ENCODE results near the gene CALU.

CALU gene

DNA sequence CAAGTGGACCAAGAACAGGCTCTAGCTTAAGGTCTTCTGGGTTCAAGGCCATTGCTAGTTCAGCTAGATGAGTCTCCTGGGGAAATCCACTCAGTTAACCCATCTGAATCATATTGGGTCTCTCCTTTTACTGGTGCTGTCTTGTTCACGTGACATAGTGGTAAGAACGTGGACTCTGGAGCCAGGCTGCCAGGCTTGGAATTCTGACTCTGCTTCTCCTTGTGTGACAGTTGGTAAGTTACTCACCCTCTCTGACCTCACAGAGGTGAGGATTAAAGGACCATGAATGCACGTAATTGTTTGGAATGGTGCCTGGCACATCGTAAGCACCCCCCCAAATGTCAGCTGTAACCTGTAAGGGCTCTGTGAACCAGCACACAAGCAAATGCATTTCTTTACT lies 9.7 kb upstream of the CALU start:
- ChIA-PET CTCF (no interaction called here), POLR2A (no interaction called here)
- H3K4me1 ChIP-seq (ENCODE audit: control insufficient read depth, insufficient read depth, low read length): no peaks in the 10 kb centered on the region
- H3K36me3 ChIP-seq (ENCODE audit: control insufficient read depth in 2 of 2, insufficient read depth in 1 of 2, low read length in 2 of 2): no peaks in the 10 kb centered on the region
- no peaks in the 10 kb centered on the region for H3K9me3 ChIP-seq (ENCODE audit: control insufficient read depth, insufficient read depth, low read depth, low read length)
- TF ChIP-seq HOXA7 (CRISPR knock-in tag; IDR thresholded peaks at IDR 0.05; ENCODE audit: borderline replicate concordance) (no peak), ZEB2 (tag by site-specific recombination; IDR thresholded peaks at IDR 0.05) (no peak), ZNF658 (tag by site-specific recombination; IDR thresholded peaks at IDR 0.05) (no peak), ZNF561 (tag by site-specific recombination; IDR thresholded peaks at IDR 0.05; ENCODE audit: borderline replicate concordance) (no peak), ZNF513 (tag by site-specific recombination; IDR thresholded peaks at IDR 0.05) (no peak)
- TF ChIP-seq, protein P1, sequence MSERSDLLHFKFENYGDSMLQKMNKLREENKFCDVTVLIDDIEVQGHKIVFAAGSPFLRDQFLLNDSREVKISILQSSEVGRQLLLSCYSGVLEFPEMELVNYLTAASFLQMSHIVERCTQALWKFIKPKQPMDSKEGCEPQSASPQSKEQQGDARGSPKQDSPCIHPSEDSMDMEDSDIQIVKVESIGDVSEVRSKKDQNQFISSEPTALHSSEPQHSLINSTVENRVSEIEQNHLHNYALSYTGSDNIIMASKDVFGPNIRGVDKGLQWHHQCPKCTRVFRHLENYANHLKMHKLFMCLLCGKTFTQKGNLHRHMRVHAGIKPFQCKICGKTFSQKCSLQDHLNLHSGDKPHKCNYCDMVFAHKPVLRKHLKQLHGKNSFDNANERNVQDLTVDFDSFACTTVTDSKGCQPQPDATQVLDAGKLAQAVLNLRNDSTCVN (tag by site-specific recombination; optimal IDR thresholded peaks at IDR 0.05): no peak
- H3K27ac ChIP-seq (ENCODE audit: extremely low read depth, low read depth, low read length): no peak overlapping the region
- H3K4me3 ChIP-seq (ENCODE audit: low read depth, low read length): no peak overlapping the region

- TF ChIP-seq KLF8 (tag by site-specific recombination; IDR thresholded peaks at IDR 0.05): no peak
- peak; percentile 90 for TF ChIP-seq PRDM1 (tag by site-specific recombination; IDR thresholded peaks at IDR 0.05)
- H3K36me3 ChIP-seq (ENCODE audit: control insufficient read depth in 2 of 2, insufficient read depth in 1 of 2, low read length in 2 of 2): no peaks in the 10 kb centered on the region
- no peaks in the 10 kb centered on the region for H3K9me3 ChIP-seq (ENCODE audit: control insufficient read depth, insufficient read depth, low read depth, low read length)
- H3K4me3 ChIP-seq (ENCODE audit: low read depth, low read length): no peak overlapping the region
- POLR2A ChIA-PET: no interaction called here
- H3K4me1 ChIP-seq (ENCODE audit: control insufficient read depth, insufficient read depth, low read length): no peaks in the 10 kb centered on the region
- CTCF ChIA-PET: interaction anchor here (0.6 to 1.0 kb wide), 2 partner anchors 9 to 152 kb away, joined by 3 to 4 read pairs; no protein-coding TSS in a partner anchor
- no peak overlapping the region for H3K27ac ChIP-seq (ENCODE audit: extremely low read depth, low read depth, low read length)
Observed at GRCh38 chr7:128731184-128731583, 8.0 kb upstream of the CALU start.

DNA sequence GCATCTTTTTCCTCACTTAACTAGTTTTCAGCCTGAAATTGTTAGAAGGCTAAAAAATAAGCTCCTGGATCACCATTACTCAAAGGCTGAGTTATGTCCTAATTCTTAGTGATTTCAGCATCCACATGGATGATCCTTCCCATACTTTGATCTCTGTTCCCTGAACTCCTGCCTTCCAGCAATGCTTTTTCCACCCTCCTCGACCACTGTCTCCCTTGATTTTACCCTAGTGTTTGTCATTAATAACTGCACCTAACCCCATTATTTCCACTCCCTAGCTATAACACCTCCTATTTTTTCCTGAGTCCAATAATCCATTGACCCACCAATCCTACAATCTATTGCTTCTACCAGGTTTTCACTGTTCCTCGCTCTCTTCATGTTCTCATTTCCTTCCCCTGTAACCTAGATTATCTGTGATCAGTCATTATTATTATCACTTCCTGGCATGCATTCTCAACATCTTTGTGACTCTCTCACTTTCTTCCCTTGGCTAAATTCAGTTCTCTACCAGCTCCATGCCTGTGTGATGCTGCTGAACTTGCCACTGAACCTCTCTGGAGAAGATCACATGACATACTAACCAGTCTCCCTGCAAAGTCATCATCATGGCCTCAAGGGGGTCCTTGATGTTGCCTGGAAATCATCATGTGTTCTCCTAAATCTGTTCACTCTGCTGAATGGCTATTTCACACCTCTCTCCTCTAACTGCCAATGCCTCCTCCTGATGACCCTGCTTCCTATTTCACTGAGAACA lies 6.5 kb upstream of the CALU start:
- CTCF ChIA-PET: no interaction called here
- Histone ChIP-seq H3K36me3 (ENCODE audit: control insufficient read depth in 2 of 2, insufficient read depth in 1 of 2, low read length in 2 of 2) (no peaks in the 10 kb centered on the region), H3K4me3 (ENCODE audit: low read depth, low read length) (no peak overlapping the region), H3K27ac (ENCODE audit: extremely low read depth, low read depth, low read length) (no peak overlapping the region), H3K9me3 (ENCODE audit: control insufficient read depth, insufficient read depth, low read depth, low read length) (no peaks in the 10 kb centered on the region), H3K4me1 (ENCODE audit: control insufficient read depth, insufficient read depth, low read length) (no peaks in the 10 kb centered on the region)
- POLR2A ChIA-PET: no interaction called here
- TF ChIP-seq ZNF335 (tag by site-specific recombination; conservative IDR thresholded peaks at IDR 0.05) (0 out of 2 replicates have a peak, but pooled peaks have one; percentile 28), ZBTB20 (tag by site-specific recombination; IDR thresholded peaks at IDR 0.05) (no peak)

DNA sequence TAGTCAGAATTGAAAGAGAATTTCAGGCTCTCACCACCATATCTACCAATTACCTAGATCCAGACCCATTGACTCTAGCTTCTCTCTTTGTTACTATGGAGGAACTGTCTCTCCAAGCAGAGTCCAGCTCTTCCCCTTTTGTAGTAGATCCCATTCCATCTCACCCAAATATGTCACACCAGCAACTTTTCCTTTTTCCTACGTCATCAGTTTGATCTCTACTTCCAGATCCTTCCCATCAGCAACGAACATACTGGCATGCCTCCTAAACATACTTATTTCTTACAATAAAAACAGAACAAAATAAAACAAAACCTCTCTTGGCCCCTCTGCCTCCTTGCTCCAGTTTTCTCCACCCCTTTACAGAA lies 5.9 kb upstream of the CALU start:
- Histone ChIP-seq H3K4me1 (ENCODE audit: control insufficient read depth, insufficient read depth, low read length) (no peaks in the 10 kb centered on the region; the same call in 1 of the 2 replicates), H3K4me3 (ENCODE audit: low read depth, low read length) (no peak overlapping the region), H3K36me3 (ENCODE audit: control insufficient read depth in 2 of 2, insufficient read depth in 1 of 2, low read length in 2 of 2) (no peaks in the 10 kb centered on the region), H3K9me3 (ENCODE audit: control insufficient read depth, insufficient read depth, low read depth, low read length) (no peaks in the 10 kb centered on the region), H3K27ac (ENCODE audit: extremely low read depth, low read depth, low read length) (no peak overlapping the region)
- POLR2A ChIA-PET: no interaction called here
- CTCF ChIA-PET: no interaction called here
- TF ChIP-seq ZNF16 (tag by site-specific recombination; IDR thresholded peaks at IDR 0.05; ENCODE audit: low read depth) (no peak), BCL11B (tag by site-specific recombination; IDR thresholded peaks at IDR 0.05; ENCODE audit: low read depth) (no peak), SETDB1 (IDR thresholded peaks at IDR 0.05; ENCODE audit: insufficient read length, low read length) (no peak), PRDM1 (tag by site-specific recombination; IDR thresholded peaks at IDR 0.05) (no peak), SALL2 (tag by site-specific recombination; IDR thresholded peaks at IDR 0.05; ENCODE audit: borderline replicate concordance) (no peak), KLF17 (tag by site-specific recombination; IDR thresholded peaks at IDR 0.05) (no peak)
- TF ChIP-seq, protein P2, sequence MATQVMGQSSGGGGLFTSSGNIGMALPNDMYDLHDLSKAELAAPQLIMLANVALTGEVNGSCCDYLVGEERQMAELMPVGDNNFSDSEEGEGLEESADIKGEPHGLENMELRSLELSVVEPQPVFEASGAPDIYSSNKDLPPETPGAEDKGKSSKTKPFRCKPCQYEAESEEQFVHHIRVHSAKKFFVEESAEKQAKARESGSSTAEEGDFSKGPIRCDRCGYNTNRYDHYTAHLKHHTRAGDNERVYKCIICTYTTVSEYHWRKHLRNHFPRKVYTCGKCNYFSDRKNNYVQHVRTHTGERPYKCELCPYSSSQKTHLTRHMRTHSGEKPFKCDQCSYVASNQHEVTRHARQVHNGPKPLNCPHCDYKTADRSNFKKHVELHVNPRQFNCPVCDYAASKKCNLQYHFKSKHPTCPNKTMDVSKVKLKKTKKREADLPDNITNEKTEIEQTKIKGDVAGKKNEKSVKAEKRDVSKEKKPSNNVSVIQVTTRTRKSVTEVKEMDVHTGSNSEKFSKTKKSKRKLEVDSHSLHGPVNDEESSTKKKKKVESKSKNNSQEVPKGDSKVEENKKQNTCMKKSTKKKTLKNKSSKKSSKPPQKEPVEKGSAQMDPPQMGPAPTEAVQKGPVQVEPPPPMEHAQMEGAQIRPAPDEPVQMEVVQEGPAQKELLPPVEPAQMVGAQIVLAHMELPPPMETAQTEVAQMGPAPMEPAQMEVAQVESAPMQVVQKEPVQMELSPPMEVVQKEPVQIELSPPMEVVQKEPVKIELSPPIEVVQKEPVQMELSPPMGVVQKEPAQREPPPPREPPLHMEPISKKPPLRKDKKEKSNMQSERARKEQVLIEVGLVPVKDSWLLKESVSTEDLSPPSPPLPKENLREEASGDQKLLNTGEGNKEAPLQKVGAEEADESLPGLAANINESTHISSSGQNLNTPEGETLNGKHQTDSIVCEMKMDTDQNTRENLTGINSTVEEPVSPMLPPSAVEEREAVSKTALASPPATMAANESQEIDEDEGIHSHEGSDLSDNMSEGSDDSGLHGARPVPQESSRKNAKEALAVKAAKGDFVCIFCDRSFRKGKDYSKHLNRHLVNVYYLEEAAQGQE (tag by site-specific recombination; IDR thresholded peaks at IDR 0.05): no peak
